B cell (primary cell): Measurements from ENCODE around the gene ZNF408. TPM values are rescaled to one million over a fixed set of nuclear protein-coding genes. Genes with fewer than 3 reads are reported as not detected.

Experiments
- ATAC-seq: fragments of 200-7000 bp; cut with Tn5 transposase; one replicate; pipeline ENCODE4 v1.10.0; 2021; ENCODE audit warnings: low read depth, mild to moderate bottlenecking, moderate number of reproducible peaks, moderate library complexity
- CTCF ChIA-PET: fragments of 350-600 bp; sonication (Branson Sonifier 250); formaldehyde crosslinking; loops from one replicate; lab custom pipeline; 2021; ENCODE audit warnings: antibody characterized with exemption, inconsistent platforms; lab: Charles Lee
- POLR2A ChIA-PET: fragments of 350-600 bp; sonication (Branson Sonifier 250); formaldehyde crosslinking; loops from one replicate; lab custom pipeline; 2021; ENCODE audit warnings: antibody characterized with exemption; lab: Charles Lee
- DNase-seq: peaks from one replicate; pipeline ENCODE4 v3.0.0; 2013
- H2AFZ ChIP-seq: 2 replicates; pipeline ENCODE4 v1.6.1; 2012; ENCODE audit warnings: mild to moderate bottlenecking, low read depth, low read length; ENCODE audit not compliant: insufficient read depth, poor library complexity, severe bottlenecking
- H3K27ac ChIP-seq, 2 donors: 1 replicate in 1 of 2; 2 replicates in 1 of 2; pipeline ENCODE4 v1.5.1; 2012 to 2013; ENCODE audit warnings: low read length in 2 of 2, mild to moderate bottlenecking in 2 of 2, moderate library complexity in 1 of 2
- H3K27me3 ChIP-seq, 4 experiments: fragments of 200-600 bp in 1 of 4; sonication (generic) in 1 of 4; replicated peaks in 1 of 4; 1 replicate in 2 of 4; 2 replicates in 2 of 4; pipeline versions ENCODE4 v1.6.1 to v1.7.0; 2013 to 2016; ENCODE audit warnings: low read length in 3 of 4, mild to moderate bottlenecking in 2 of 4, mixed read lengths in 1 of 4, moderate library complexity in 1 of 4; ENCODE audit not compliant: insufficient read depth in 4 of 4, control insufficient read depth in 3 of 4; ENCODE audit errors: control extremely low read depth in 1 of 4
- H3K36me3 ChIP-seq, 2 experiments: replicated peaks in 1 of 2; 1 replicate in 1 of 2; 2 replicates in 1 of 2; pipeline versions ENCODE4 v1.6.1 to v1.7.1; 2013; ENCODE audit warnings: low read length in 1 of 2; ENCODE audit not compliant: insufficient read depth in 2 of 2, control insufficient read depth in 1 of 2; ENCODE audit errors: control extremely low read depth in 1 of 2, extremely low read depth in 1 of 2
- H3K4me1 ChIP-seq, 2 donors: fragments of 200-600 bp in 1 of 2; sonication (generic) in 1 of 2; 1 replicate in 1 of 2; 2 replicates in 1 of 2; pipeline versions ENCODE4 v1.5.1 to v1.6.1; 2013 to 2017; ENCODE audit warnings: low read length in 2 of 2; ENCODE audit not compliant: control insufficient read depth in 2 of 2, insufficient read depth in 2 of 2
- H3K4me2 ChIP-seq: replicated peaks from 2 replicates; pipeline ENCODE3; 2012; ENCODE audit warnings: mild to moderate bottlenecking, low read depth, low read length; ENCODE audit not compliant: poor library complexity, severe bottlenecking
- H3K4me3 ChIP-seq, 5 experiments: fragments of 200-600 bp in 1 of 5; sonication (generic) in 1 of 5; 1 replicate in 3 of 5; 2 replicates in 2 of 5; pipeline versions ENCODE4 v1.5.1 to v1.7.0; 2011 to 2016; ENCODE audit warnings: low read length in 4 of 5, mild to moderate bottlenecking in 4 of 5, low read depth in 2 of 5, control low read depth in 1 of 5, moderate library complexity in 1 of 5; ENCODE audit not compliant: insufficient read depth in 1 of 5; ENCODE audit errors: control extremely low read depth in 1 of 5, extremely low read depth in 1 of 5
- H3K79me2 ChIP-seq: fragments of 200-600 bp; sonication (generic); one replicate; pipeline ENCODE4 v1.6.0; 2016; ENCODE audit warnings: low read length; ENCODE audit not compliant: control insufficient read depth, insufficient read depth
- H3K9ac ChIP-seq: fragments of 200-600 bp; sonication (generic); 2 replicates; pipeline ENCODE4 v1.6.1; 2017; ENCODE audit warnings: mild to moderate bottlenecking, low read length, moderate library complexity
- H3K9me3 ChIP-seq, 3 donors: one replicate each; pipeline versions ENCODE4 v1.6.1 to v1.7.1; 2013; ENCODE audit warnings: low read length in 2 of 3; ENCODE audit not compliant: control insufficient read depth in 2 of 3, insufficient read depth in 1 of 3; ENCODE audit errors: control extremely low read depth in 1 of 3
- H4K20me1 ChIP-seq: 2 replicates; pipeline ENCODE4 v1.6.0; 2012; ENCODE audit warnings: mild to moderate bottlenecking, low read length; ENCODE audit not compliant: insufficient read depth, control insufficient read depth, poor library complexity, severe bottlenecking
- H3K27ac Mint-ChIP-seq: one replicate; pipeline ENCODE4 v1.8.0; 2021; ENCODE audit warnings: mixed read lengths
- H3K27me3 Mint-ChIP-seq: one replicate; pipeline ENCODE4 v1.8.0; 2021; ENCODE audit warnings: mixed read lengths
- H3K4me1 Mint-ChIP-seq: one replicate; pipeline ENCODE4 v1.8.0; 2021; ENCODE audit warnings: mixed read lengths
- H3K4me3 Mint-ChIP-seq: one replicate; pipeline ENCODE4 v1.8.0; 2021; ENCODE audit warnings: mixed read lengths
- H3K9me3 Mint-ChIP-seq: one replicate; pipeline ENCODE4 v1.8.0; 2022; ENCODE audit warnings: mixed read lengths; ENCODE audit not compliant: insufficient read depth
- CTCF ChIP-seq: fragments of 200-600 bp; IDR thresholded peaks from one replicate; pipeline ENCODE4 v1.8.0; 2022; ENCODE audit warnings: antibody characterized with exemption, mild to moderate bottlenecking
- EZH2 ChIP-seq: IDR thresholded peaks from 2 replicates; pipeline ENCODE4 v1.6.1; 2012; ENCODE audit warnings: borderline replicate concordance, low read depth, mild to moderate bottlenecking, moderate library complexity, low read length; ENCODE audit not compliant: insufficient read depth, poor library complexity, severe bottlenecking
- WGBS: methylation state at CpG from one replicate; pipeline ENCODE4 v1.1.5; 2013; ENCODE audit warnings: missing lambda C conversion rate; ENCODE audit not compliant: insufficient coverage; 5-methylcytosine and 5-hydroxymethylcytosine counted together
- intact Hi-C: fragments of 100-400 bp; cut with micrococcal nuclease; formaldehyde crosslinking; loops from one replicate; pipeline ENCODE4 v1.10.0; 2022
- polyA plus RNA-seq: library from polyadenylated mRNA; depleted of rRNA; stranded (reverse); fragments of >200 nt; gene quantifications from 2 replicates; pipeline ENCODE4 v1.2.3, GENCODE V29; 2012
- total RNA-seq, 2 donors: library from RNA; stranded (reverse); fragments of 120-200 nt in 1 of 2; gene quantifications; 1 replicate in 1 of 2; 2 replicates in 1 of 2; pipeline versions ENCODE4 v1.2.3 to v1.2.4, GENCODE V29; 2013 to 2022

The ZNF408 gene
- total and polyA plus RNA-seq, 2 donors (not counting 1 experiment from before 2014, with no cell fraction given) = 8.3 to 22.3 TPM

DNA sequence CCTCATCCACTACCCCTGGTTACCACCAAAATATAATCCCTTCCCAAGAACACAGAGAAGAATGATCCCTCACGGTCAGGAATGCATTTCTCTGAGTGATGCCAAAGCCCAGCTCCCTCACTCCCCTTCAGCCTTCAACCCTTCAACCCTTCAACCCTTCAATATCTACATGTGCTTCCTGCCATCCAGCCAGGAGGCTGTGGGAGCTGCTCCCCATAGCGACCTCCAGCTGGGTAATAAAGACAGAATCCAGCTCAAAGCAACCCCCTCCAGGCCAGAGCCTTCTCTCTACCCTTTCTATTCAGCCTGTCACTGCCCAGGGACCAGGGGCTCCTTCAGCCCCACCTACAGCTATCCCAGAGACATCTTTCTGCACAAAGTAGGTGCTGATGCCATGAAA is 3.1 kb upstream of the ZNF408 start:
- peaks cover 5 to 40% of the 10 kb centered on the region in 2 experiments for H3K36me3 ChIP-seq
- H3K4me1 ChIP-seq = peaks cover 30 to 36% of the 10 kb centered on the region in 2 donors
- H3K27ac ChIP-seq = no peak overlapping the region
- DNase-seq (no peak), ATAC-seq (no peak)
- H3K9me3 ChIP-seq = no peaks in the 10 kb centered on the region
- Mint-ChIP-seq H3K9me3 (no peaks in the 10 kb centered on the region), H3K4me1 (peaks cover 42% of the 10 kb centered on the region), H3K27me3 (no peaks in the 10 kb centered on the region), H3K27ac (no peak overlapping the region), H3K4me3 (no peak overlapping the region)
- WGBS = 100% methylated on average over 1 of the region's 2 CpGs
- H2AFZ ChIP-seq = no peak overlapping the region
- intact Hi-C loops = no loop called here
- no peaks in the 10 kb centered on the region for H3K27me3 ChIP-seq
- peaks cover 91% of the 10 kb centered on the region for H3K79me2 ChIP-seq
- CTCF ChIA-PET = no interaction called here
- H4K20me1 ChIP-seq = peaks cover 62% of the 10 kb centered on the region
- TF ChIP-seq CTCF (no peak), EZH2 (no peak)
- H3K4me2 ChIP-seq = no peak overlapping the region
- POLR2A ChIA-PET = interaction anchor here (1.0 kb wide), 1 partner anchor 14 kb away, joined by 5 read pairs; no protein-coding TSS in a partner anchor
- no peak overlapping the region for H3K4me3 ChIP-seq
- no peak overlapping the region for H3K9ac ChIP-seq

GRCh38 chr11:46698597-46698996 is 2.2 kb upstream of the ZNF408 start:
- H4K20me1 ChIP-seq = peaks cover 57% of the 10 kb centered on the region
- 83% methylated on average over 1 of the region's 1 CpG for WGBS
- intact Hi-C loops = no loop called here
- peak overlapping the region; percentile 83 for H3K4me3 Mint-ChIP-seq
- no peaks in the 10 kb centered on the region for H3K27me3 ChIP-seq
- no peaks in the 10 kb centered on the region for H3K9me3 ChIP-seq
- peaks cover 93% of the 10 kb centered on the region for H3K79me2 ChIP-seq
- H3K9ac ChIP-seq = no peak overlapping the region
- no peak for ATAC-seq
- no peaks in the 10 kb centered on the region for H3K9me3 Mint-ChIP-seq
- H3K27ac ChIP-seq = no peak overlapping the region
- ChIA-PET POLR2A (interaction anchor here (1.0 kb wide), 1 partner anchor 15 kb away, joined by 5 read pairs; no protein-coding TSS in a partner anchor), CTCF (no interaction called here)
- H3K4me2 ChIP-seq = no peak overlapping the region
- H3K36me3 ChIP-seq = peaks cover 4 to 42% of the 10 kb centered on the region in 2 experiments
- no peak for TF ChIP-seq CTCF
- TF ChIP-seq EZH2 = no peak
- no peak overlapping the region for H3K27ac Mint-ChIP-seq
- peaks cover 45% of the 10 kb centered on the region for H3K4me1 Mint-ChIP-seq
- H3K27me3 Mint-ChIP-seq = no peaks in the 10 kb centered on the region
- H3K4me1 ChIP-seq = peaks cover 30 to 39% of the 10 kb centered on the region in 2 donors
- no peak for DNase-seq
- no peak overlapping the region for H2AFZ ChIP-seq
- no peak overlapping the region for H3K4me3 ChIP-seq
